HK-2 (cell line): ENCODE results near the gene MCCC1.
"Not testable (repeated sequence)": the region's sequence is repeated elsewhere in the genome, so short reads cannot be mapped to it uniquely, and the experiment has no call there.

ENCODE experiments used
- DNase-seq: peaks from one replicate; pipeline ENCODE4 v3.0.0-alpha.2; 2018; ENCODE audit not compliant: unreplicated experiment

MCCC1 gene

DNA sequence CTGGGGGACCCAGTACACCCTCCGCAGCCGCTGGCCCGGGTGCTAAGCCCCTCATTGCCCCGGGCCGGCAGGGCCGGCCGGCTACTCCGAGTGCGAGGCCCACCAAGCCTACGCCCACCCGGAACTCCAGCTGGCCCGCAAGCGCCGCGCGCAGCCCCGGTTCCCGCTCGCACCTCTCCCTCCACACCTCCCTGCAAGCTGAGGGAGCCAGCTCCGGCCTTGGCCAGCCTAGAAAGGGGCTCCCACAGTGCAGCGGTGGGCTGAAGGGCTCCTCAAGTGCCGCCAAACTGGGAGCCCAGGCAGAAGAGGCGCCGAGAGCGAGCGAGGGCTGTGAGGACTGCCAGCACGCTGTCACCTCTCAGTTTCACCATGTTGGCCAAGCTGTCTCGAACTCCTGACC lies 4.7 kb upstream of the MCCC1 start:
- DNase-seq = not testable (repeated sequence)

DNA sequence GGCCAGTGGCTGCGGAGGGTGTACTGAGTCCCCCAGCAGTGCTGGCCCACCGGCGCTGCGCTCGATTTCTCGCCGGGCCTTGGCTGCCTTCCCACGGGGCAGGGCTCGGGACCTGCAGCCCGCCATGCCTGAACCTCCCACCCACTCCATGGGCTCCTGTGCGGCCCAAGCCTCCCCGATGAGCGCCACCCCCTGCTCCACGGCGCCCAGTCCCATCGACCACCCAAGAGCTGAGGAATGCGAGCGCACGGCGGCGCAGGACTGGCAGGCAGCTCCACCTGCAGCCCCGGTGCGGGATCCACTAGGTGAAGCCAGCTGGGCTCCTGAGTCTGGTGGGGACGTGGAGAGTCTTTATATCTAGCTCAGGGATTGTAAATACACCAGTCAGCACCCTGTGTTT lies 1.7 kb upstream of the MCCC1 start:
- DNase-seq = not testable (repeated sequence)

DNA sequence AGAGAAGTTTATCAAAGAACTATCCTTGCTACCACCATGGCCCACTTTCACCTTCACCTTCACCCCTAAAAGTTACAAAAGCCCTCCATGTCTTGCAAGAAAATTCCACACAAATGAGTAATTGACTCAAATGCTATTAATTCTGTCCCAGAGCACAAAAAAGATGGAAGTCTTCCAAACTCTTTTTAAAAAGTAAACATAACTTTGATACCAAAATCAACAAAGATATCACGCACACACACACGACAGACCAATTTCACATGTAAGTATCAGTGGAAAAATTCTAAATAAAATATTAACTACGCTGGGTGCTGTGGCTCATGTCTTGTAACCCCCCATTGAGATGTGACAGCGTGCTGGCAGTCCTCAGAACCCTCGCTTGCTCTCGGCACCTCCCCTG lies 1.1 kb upstream of the MCCC1 start:
- no peak for DNase-seq

DNA sequence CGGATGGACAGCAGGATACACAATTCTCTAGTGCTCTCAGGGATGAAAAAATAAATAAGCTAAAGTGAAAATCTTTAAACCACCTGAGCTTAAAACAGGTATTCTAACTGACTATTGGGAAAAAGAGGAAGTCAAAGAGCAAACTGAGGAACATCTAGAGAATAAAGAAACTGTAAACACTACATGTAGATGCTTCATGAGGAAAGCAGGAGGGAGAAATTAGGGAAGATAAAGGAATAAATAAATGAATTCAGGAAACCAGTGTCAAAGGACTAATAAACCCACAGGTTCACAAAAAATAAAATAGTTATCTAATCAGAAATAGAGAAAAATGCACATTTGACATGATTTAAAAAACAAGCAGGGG lies 525 bp upstream of the MCCC1 start:
- no peak for DNase-seq

DNA sequence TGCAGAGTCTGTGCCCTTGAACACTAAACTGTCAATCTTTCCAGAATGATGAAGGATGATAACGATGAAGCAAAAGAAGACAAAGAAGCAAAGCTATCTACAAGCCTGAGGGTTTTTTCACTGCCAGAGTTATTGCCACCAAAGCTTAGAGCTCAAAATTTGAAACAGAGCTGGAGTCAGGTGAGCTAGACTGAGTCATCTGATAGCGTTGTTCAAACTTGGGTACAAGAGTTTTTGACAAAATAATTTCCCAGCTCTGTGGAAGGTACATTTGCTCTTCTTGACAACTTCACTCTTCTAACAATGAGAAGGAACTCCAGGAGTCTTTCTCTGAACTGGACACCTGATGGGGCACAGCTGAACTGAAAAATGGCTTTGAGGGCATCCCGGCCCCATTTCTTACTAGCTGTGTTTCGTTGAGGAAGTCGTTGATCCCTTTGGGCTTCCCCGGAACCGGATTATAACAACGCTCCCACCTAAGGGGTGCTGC lies 715 bp downstream of the MCCC1 start:
- DNase-seq = no peak

DNA sequence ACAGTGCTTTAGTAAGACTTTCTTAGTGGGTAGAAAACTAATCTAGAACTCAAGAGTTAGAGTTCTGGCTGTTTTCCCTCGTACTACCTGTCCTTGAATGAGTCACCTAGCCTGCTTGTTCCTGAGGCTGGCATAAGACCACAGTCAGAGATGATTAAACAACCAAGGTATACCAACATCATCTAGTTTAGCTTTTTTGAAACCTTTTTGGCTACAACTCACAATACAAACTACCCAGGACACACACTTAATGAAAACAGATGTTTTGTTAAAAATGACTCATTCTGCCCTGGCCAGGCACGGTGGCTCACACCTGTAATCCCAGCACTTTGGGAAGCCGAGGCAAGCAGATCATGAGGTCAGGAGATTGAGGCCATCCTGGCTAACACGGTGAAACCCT lies 4.6 kb downstream of the MCCC1 start:
- DNase-seq = no peak

DNA sequence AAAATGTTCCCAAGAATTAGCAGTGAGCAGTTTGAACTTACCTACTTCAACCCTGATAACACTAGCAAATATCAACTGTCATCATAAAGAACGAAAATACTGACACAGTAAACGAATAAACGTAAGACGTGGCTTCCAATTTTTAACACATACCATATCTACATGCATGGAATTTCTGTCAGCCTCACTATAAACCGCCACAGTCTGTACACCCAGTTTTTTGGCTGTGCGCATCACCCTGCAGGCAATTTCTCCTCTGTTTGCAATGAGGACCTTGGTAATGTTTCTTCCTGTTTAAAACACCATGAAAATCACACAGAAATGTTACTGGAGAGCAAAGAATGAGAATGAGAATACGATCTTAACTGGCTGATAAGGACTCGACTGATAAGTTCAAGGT lies 7.0 kb downstream of the MCCC1 start:
- DNase-seq = no peak

DNA sequence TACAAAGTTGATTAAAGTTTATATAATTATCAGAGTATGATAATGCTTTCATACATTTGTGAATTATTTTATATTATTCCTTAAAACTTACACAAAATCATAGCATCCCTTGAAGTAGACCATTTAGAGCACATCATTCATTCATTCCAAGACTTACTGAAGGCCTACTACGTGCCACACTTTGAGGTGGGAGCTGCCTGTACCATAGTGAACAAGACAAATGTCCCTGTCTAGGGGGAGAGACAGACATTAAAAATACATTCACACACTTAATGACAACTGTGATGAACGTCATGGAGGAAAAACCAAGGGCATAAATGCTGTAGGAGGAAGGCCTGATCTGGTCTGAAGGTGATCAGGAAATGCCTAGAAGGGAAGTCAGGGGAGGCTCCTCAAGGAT lies 12.1 kb downstream of the MCCC1 start:
- no peak for DNase-seq

DNA sequence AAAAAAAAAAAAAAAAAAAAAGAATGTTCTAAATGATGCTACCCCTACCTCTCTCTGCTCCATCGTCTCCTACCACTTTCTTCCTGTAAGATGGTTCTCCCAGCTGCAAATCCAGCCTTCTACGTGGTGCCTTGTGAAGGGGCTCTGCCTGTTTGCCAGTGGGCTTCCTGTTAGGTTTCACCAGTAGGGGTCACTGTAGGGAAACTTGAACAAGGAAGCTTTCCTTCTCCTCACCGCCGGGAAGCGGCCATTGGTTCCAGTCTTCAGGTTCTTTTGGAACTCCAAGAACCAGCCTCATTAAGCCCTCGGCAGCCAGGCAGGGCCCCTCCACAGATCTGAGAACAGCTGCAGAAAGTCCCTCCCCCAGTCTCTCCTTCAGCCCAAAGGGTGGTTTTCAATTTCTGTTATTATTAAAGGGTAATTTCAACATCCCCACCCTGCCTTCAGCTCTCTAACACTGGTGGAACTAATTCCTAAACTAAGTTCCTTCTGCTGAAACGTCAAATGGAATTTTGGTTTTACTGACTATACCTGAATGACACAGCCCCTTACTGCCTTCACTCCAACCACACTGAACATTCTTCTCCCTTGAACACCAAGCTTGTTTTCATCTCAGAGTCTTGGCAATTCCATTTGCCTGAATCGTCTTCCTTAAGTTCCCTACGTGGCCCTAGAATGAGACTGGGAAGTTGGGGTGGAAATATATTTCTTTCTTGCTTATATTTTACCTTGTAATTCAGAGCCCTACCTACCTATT lies 13.5 kb downstream of the MCCC1 start:
- DNase-seq = no peak

DNA sequence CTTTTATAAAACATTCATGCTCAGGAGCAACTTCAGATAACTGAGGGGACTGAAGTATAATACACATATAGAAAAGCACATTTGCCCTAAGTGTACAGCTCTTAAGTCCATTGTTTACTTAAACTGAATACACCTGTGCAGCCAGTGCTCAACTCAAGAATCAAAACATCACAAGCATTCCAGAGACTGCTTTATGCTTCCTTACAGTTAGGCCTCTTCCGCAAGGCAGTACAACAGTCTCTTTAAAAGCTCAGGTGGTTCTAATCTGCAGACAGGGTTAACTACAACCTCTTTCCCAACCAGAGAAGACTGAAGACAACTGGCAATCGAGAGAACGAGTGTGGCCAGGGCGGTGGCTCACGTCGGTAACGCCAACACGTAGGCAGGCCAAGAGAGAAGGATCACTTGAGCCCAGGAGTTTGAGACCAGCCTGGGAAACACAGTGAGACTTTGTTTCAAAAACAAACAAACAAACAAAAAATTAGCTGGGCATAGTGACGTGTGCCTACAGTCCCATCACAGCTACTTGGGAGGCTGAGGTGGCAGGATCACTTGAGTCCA lies 16.9 kb downstream of the MCCC1 start:
- DNase-seq = no peak

DNA sequence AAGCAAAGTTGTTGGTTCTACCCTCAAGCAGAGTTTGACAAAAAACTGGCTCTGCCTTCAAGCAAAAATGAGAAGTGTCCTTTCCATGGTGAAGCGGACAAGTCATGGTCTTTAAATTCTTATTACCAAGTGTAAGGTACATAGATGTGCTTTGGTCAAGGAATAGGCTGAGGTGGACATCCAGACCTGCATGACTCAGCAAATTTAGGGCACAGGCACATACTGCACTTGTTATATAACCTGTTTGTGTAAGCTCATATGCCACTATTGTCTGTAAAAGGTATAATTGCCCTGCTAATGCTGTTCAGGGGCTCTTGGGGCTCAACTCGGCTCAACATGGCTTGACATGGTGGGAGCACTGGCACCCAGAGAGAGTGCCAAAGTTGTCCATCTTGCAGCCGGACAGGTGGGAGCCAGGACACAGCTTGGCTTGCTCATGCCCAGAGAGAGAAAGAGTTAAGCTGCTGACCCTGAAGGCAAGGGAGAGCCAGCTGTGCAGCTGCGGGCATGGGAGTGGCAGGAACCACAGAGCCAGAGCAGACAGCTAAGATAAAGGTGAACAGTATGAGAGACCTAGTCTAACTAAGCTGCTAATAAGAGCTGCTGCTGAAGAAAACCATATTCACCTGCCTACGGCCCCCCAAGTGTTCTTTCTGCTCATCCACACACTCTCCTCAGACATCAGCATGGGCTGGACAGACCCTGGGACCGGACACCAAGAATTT lies 17.7 kb downstream of the MCCC1 start:
- no peak for DNase-seq

DNA sequence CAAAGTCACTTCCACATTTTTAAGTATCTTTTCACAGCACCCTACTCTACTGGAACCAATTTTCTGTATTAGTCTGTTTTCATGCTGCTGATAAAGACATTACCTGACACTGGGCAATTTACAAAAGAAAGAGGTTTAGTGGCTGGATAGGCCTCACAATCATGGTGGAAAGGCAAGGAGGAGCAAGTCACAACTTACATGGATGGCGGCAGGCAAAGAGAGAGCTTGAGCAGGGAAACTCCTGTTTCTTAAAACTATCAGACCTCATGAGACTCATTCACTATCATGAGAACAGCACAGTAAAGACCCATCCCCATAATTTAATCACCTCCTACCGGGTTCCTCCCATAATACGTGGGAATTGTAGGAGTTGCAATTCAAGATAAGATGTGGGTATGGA lies 18.7 kb downstream of the MCCC1 start:
- DNase-seq = no peak

DNA sequence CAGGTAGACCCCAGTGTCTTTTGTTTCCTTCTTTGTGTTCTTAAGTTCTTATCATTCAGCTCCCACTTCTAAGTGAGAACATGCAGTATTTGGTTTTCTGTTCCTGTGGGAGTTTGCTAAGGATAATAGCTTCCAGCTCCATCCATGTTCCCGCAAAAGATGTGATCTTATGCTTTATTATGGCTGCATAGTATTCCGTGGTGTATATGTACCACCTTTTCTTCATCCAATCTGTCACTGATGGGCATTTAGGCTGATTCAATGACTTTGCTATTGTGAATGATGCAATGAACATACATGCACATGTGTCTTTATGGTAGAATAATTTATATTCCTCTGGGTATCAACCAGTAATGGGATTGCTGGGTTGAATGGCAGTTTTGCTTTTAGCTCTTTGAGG lies 24.4 kb downstream of the MCCC1 start:
- DNase-seq = no peak

DNA sequence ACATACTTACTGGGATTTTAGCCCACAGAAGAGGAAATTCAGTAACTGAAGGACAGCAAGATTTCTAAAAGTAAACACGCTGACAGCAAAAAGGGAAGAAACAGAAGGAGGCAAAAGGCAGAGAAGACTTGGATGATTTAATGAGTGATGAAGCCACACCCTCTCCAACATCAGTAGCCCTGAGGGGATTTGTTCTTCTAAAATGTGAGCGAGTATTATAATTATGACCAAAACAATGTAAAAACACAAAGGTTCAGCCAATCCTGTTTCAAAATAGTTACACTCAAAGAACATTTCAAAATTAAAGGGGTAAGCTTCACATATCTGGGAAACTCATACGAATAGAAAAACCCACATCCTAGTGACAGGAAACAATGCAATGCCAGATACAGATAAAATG lies 25.0 kb downstream of the MCCC1 start:
- no peak for DNase-seq

DNA sequence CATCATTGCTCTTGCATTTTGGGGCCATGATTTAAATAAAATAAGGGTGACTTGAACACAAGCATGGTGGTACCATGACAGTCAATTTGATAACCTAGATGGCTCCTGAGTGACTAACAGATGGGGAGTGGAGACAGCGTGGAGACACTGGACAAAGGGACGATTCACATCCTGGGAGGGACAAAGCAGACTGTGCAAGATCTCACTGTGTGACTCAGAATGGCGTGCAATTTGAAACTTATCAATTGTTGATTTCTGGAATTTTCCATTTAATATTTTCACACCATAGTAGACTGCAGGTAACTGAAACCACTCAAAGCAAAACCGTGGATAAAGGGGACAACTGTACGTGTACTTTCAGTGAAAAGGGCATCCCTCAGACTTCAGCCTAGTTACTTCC lies 25.5 kb downstream of the MCCC1 start:
- no peak for DNase-seq

DNA sequence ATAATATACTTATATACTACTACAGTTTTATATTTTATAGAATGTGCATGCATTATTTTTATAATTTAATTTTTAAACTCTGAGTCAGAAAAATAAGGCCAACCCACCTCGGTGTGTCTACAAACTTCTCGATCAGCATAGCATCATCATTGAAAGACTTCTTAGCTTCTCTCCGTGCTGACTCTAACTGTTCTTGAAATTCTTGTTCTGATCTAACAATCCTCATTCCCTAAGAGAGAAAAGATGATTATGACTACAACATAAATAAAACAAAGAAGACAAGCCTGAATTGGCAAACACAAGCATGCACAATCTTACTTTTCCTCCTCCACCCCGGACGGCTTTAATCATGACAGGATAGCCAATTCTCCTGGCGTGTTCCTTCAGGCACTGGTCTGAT lies 28.4 kb downstream of the MCCC1 start:
- no peak for DNase-seq

DNA sequence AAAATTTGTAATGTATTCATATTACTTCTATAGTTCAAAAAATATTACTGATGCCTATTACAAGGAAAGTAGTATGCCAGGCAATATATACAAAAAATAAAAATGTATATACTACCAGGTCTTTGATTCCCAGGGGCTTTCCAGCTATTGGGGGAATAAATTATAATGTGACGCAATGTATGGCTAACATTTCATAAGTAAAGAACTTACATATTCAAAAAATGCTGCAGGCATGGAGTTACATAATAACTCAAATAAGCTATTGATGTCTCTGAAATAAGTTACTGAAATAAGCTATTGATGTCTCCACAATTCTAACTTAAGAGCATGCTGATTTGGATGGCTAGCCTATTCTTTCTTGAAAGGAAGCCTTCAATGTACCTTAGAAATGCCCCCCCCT lies 30.2 kb downstream of the MCCC1 start:
- no peak for DNase-seq

DNA sequence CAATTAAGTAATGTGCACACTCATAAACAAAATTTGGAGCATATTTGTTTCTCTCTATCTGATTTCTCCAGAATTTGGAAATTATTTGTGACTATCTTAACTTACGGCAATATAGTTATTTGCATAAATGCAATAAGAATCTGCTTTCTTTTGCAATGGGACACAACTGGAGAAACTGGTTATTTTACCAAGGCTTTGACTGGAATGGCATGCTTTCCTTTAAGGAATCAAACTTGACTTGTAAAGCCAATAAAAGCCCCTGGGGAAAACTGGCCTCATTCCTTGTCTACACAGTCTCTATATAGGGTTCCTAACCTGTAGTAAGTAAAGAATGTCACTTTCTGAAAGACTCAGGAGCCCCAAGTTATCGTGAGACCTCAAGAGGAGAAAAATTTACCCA lies 32.4 kb downstream of the MCCC1 start:
- not testable (repeated sequence) for DNase-seq

DNA sequence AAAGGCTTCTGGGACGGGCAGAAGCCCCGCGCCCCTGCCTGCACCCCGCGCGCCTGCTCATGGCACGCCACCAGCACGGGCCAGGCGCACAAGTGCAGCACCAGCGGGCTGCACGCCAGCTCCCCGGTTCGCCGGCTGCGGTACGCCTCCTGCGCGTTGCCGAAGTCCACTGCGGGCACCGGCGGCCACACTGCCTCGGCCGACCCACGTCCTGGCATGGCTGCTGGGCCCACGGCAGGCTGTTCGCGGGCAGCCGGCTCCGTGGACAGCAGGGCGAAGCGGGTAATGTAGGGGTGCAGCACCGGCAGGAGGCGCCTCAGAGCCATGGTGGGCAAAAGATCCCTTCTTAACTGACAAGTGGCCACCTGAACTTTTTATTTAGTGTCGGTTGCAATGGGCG lies 34.8 kb downstream of the MCCC1 start:
- no peak for DNase-seq

DNA sequence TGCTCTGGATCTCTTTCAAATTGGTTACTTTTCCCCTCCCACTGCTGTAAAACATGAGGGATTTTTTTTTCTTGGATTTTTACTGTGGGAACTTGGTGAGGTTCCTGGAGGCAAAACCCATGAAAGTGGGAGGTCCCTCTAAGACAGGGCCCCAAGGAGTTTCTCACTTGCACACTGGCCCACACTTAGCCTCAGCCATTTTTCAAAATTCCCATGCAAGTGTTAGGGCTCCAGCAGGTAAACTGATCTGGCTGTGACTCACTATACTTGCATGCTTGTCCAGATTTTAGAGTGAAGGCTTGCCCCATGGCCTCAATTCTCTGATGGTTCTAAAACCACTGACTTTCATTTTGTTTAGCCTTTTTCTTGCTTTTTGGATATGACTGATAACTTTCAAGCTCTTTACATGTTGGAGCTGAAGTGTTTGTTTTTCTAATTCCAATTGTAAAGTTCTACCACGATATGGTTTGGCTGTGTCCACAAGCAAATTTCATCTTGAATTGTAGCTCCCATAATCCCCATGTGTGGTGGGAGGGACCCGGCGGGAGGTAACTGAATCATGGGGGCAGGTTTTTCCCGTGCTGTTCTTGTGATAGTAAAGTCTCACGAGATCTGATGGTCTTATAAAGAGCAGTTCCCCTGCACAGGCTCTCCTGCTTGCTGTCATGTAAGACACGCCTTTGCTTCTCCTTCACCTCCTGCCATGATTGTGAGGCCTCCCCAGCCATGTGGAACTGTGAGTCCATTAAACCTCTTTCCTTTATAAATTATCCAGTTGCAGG lies 37.7 kb downstream of the MCCC1 start:
- no peak for DNase-seq

DNA sequence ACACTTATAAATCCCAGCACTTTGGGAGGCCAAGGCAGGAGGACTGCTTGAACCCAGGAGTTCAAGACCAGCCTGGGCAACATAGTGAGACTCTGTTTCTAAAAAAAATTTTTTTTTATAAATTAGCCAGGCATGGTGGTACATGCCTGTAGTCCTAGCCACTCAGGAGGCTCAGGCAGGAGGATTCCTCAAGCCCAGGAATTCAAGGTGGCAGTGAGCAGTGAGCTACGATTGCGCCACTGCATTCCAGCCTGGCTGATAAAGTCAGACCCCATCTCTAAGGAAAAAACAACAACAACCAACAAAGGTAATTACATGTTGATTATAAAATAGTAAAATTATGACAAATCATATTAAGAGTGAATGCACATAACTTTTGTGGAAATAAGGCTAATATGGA lies 40.9 kb downstream of the MCCC1 start:
- DNase-seq = no peak

DNA sequence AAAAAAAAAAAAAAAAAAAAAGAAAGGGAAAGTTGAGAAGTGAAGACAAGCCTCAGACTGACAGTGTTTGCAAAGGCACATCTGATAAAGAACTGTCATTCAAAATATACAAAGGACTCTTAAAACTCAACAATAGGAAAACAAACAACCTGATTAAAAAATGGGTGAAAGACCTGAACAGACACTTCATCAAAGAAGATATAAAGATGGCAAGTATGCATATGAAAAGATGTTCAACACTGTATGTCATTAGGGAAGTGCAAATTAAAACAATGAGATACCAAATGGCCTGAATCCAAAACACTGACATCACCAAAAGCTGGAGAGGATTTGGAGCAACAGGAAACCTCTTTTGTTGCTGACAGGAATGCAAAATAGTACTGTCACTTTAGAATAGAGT lies 48.6 kb downstream of the MCCC1 start:
- DNase-seq = no peak
